ENCODE results near the gene SLC35F3.
A peak's percentile ranks its signal among the peaks of the same experiment; 100 is the strongest.

The SLC35F3 gene

DNA sequence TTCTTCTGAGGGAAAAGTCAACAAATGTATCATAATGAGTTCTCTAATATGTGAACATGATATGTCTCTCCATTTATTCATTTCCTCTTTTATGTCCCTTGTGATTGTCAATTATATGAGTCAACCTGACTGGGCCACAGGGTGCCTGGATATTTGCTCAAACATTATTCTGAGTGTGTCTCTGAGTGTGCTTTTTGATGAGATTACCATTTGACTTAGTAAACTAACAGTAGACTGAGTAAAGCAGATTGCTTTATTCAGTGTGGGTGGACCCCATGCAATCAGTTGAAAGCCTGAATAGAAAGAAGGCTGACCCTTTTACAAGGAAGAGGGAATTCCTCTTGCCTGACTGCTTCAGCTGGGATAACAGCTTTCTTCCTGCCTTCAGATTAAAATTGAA is 142.6 kb downstream of the SLC35F3 start:
- no peak for DNase-seq

DNA sequence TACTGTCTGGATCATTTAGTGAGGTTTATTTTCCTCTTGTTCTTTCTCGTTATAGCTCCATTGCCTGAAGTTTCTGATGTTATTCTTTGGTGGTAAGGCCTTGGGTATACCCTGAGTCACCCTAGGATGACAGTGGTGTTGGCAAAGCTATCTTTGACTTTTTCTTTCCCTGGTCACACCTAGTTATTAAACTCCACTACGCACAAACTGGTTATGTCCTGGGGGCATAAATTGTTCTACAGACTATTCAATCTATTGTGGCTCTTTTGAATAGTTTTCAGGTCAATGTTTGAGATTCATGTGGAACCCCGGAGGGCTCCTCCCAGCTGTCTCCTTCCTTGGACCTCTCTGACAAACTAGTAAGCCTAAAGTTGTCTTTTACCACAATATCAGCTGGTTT is 157.7 kb downstream of the SLC35F3 start:
- DNase-seq: no peak

DNA sequence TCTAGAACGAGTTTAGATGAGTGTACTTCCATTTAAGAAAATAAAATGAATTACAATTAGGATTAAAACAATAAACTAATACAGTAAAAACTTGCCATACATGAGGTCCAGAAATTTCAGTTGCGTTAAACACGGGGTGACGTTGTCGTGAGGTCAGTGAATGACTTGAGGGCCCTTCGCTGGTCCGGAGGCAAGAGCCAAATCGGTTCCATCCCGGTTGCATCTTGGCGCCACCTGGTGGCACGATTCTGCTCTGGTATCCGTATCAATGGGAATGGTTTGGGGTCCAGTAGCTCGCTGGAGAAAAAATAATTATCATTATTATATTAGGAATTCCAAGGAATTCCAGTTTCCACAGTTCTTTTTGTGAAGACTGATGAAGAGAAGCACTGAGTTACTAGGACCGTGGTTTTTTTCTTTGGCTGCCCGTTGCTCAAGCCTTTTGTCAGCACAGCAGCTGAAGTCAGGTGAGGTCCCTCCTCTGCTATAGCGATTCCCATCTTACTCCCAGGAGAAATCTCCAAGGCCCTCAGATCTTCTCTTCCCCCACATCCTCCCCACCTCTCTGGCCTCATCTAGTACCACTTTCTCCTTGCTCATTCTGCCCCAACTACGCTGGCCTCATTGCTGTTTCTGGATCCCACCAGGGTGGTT is 161.4 kb downstream of the SLC35F3 start:
- DNase-seq: peak; percentile 66

DNA sequence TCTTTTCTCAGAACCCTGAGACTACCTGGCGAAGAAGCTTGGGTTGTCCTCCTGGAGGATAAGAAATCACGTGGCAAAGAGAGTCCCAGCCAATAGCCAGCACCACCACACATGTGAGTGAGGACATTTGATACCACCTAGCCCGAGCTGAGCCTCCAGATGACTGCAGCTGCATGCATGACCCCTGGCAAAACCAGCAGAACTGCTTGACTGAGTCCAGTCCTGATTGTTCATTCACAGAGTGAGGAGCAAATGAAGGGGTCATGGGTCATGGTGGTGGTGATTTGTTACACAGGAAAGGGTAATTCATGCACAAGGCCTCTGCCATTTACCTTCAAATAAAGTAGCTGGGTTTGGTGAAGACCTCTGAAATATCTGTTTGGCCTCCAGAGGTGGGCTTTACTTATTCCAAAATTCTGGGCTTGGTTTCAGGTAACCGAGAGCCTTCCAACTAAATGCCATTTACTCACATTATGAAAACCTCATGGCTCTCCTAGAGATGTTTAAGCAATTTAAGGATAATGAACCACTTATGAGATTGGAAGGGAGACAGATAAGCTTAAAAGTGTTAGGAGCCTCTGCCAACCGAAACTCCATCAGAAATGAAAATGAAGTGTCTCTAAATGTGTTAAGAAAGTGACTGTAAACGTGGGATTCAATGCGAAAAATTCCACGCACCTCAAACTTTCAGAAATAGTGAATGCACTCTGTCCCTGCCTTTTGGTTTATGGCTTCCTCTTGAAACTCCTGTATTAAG is 163.3 kb downstream of the SLC35F3 start:
- no peak for DNase-seq

DNA sequence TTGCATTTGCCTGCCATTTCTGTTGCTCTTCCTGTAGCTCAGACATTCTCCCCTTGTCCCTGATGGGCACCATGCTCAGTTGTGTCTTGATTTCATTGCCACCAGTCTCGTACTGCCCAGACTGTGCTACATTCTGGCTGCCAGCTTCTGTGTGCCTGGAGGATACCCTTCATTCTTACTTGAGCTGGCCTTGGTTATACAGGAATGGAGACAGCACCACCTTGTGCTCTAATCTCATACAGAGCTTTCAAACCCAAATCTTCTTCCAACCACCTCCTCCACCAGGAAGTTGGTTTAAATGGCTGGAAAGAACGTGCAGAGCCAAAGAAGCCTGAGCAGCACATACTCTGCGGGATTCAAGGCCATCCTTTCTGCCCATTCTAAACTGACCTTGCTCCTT is 165.3 kb downstream of the SLC35F3 start:
- DNase-seq: no peak

DNA sequence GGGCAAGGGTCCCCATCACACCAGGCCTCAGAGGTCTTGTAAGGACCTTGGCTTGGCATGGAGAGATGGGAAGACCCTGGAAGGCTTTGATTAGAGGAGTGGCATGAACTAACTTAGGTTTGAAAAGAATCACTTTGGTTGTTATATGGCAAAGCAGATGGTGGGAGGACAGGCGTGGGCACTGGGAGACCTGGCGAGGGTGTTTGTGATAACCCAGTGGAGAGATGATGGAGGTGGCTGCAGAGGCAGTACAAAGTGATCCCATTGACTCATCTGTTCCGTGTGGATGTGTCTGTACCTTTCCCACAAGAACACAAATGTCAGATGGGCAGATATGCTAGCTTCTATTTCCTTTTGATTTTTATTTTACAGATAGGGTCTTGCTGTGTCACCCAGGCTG is 168.3 kb downstream of the SLC35F3 start:
- DNase-seq: no peak

DNA sequence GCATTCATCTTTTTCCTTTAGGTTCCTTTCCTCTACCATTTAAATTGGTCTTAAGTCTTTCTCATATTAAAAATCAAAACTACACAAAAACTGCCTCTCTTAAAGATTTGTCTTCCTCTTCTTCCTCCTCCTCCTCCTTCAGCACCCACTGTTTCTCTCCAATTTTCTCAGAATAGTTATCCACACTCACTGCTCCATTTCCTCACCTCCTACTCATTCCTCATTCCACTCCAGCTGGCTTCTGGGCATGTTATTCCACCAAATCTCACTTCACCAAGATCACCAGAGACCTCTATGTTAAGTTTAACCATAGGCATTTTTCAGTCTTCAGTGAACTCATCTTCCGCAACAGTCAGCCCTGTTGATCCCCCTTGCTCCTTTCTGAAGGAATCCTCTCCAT is 173.7 kb downstream of the SLC35F3 start:
- DNase-seq: no peak

DNA sequence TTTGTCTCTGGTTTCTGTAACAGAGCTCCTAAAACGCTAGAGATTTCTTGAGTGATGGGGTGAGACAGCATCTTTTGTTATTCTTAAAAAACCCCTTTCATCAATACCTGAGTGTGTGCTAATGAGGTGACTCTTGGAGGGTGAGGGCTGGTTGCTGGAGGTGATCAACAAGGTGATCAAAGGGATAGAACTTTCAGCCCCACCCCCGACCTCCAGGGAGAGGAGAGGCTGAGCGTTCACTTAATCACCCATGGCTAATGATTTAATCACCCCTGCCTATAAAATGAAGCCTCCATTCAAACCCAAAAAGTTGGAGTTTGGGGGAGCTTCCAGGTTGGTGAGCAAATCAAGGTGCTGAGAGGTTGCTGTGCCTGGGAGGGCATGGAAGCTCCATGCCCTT is 175.4 kb downstream of the SLC35F3 start:
- no peak for DNase-seq

DNA sequence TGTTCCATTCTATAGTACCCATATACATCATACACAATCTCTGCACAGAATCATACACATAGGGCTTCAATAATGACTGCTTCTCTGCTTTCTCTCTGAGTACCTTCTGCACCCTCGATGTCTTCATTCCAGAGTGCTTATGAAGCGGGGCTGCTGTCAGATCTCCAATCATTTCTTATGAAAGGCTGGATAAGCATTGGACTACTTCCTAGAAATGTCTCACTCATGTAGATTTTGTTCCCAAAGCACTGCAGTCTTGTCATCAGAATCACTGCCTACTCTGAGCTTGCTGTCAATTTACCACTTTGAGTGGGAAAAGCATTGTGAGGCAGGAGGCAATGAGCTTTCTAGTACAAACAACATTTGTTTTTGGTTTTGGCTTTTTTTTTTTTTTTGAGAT is 179.0 kb downstream of the SLC35F3 start:
- DNase-seq: no peak

DNA sequence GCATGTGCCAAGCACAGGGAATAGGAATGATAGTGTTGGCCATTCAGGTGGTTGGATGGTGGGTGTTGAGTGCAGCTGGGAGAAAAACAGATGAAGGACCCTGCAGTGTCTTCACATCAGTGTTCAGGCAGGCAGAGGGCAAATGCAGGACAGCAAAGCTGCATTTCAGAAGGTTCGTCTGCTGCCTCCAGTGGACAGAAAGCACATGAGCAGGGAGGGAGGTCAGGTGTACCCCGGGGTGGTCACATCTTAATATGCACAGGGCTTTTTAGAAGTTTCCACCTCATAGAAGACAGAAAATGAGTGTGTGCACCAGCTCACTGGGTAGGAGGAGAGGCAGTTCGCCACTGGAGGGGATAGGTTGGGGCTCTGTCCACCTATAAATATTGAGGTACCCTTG is 184.9 kb downstream of the SLC35F3 start:
- DNase-seq: no peak

DNA sequence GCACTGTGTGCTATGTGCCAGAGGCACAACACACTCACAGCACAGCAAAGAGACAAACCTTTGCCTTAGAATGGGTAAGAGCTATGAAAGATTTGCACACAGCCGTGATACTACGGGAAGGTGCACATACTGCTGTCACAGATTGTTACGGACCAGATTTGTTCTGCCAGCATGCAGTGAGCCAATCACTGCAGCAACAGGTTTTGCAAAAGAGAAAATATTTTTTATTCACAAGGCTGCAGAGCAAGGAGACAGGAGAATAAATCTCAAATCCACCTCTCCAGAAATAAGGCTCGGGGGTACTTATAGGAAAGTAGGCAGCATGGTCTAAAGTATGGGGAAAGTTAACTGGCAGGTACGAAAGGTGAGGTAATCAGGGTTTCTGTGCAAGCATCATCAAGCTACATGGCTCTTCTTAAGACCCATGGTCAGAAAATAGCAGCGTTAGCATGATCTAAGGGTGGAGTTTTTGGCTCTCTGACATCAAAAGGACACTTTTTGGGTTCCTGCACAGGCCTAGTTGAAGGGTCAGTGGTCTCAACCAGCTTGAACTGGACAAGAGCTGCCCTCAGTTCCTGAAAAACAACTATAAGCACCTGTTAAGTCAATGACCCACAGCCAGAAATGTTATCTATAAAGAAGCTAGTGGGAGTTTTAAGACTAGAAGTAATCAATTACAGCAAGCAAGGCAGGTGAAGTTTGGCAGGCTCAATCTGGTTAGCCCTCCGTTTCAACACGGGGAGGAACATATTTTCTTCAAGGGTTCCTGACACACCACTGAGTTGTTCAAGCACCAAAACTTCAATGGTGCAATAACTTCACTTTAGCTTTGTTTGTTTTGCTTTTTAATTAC is 186.0 kb downstream of the SLC35F3 start:
- DNase-seq: no peak

DNA sequence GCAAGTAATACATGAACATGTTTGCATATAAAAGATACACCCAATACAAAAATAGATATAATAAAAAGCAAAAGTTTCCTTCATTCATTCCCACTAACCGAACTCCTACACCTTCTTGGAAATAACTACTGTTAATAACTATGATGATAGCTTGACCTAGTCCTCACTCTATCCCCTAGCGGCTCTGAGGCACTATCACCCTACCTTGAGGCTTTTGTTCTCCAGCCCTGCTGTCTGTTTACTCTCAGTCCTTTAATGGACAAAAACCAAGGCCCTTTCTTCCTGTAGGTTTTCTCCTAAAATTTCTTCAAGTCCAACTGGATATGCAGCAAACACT is 186.6 kb downstream of the SLC35F3 start:
- DNase-seq: no peak

DNA sequence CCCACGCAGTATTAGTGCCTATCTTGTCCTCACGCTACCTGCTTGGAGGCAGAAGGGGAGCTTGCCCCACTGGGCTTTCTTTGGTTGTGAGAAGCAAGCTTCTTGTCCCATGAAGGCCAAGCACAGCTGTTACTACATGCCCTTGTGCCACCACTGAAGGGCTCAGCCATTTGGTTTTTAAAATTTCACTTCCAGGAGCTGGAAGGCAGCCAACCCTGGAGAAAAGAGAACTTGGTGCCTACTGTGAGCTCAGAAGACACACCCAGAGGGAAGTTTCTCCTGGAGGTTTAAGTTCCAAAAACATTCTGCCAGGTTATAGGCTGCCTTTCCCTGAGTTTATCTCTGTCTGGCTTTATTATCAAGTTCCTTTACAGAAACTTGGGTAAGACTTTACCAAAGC is 187.4 kb downstream of the SLC35F3 start:
- no peak for DNase-seq

DNA sequence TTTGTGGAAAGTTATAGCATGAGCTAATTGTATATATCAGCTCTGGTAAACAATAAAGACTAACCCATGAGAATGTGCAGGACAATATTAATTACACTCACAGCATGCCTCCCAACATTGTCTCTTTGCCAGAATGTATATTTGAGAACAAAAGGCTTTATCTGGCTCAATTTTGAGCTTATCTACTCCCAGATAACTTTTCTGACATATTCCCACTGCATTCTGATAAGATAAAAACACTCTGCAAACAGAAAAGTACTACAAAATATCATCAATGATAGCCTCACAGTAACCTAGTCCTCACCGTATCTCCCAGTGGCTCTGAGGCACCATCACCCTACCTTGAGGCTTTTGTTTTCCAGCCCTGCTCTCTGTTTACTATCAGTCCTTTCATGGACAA is 188.6 kb downstream of the SLC35F3 start:
- DNase-seq: no peak

DNA sequence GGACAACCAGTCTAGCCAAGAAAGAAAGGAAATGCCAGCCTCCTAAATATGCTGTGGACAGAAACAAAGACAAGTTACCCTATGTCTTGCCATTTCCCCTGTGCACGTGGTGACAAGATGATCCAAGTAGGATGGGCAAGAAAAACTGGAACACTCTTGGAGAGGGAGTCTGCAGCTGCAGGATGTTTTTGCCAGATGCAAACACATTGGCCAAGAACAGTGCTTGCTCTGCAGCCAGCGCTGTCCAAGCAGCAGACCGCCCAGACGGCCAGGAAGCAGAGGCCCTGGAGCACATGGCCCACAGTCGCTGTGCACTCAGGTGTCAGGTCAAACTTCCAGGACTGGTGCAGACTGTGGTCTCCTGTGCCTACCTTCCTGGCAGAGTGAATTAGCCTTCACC is 189.3 kb downstream of the SLC35F3 start:
- no peak for DNase-seq

DNA sequence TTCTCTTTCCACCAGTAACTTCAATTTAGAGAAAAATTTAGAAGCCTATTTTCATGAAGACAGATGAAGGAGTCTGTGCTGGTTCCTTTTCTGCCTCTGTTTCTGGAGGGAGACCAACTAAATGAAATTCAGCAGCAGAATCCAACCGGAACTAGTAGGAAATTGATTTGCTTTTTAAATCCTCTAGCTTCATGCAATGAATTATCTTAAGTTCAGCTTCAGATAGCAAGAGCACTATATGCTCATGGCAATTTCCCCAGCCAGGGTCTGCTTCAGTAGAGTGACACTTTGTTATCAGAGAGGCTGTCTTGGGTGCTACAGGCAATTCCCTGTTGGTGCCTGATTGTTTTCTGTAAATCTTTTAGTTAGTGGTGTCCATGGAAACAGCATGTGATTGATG is 189.7 kb downstream of the SLC35F3 start:
- no peak for DNase-seq

DNA sequence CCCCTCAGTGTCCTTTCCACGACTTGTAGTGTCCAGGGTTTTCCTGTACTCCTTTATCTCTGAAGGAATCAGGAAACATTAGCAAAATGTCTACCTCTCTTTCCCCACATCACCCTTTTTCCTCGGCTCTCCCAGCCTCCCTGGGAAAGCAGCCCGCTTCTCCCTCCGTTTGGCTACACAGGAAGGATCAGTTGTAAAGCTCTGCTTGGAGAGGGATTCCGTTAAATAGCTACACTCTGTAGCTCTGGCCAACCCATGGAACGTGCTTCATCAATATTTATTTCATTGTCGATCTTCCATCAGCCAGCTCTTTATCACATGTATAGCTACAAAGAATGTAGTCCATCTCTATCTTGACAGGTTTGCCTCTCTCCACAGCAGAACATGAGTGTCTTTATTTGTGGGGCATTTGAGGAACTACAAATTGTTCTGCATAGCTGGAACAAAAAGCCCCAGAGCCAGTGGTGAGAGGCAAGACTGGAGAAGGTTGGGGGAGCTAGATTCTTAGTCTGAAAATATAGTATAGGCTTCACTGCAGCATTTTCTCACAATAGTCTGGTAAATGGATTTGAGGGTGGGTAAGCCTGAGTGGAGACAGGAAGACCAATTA is 191.8 kb downstream of the SLC35F3 start:
- DNase-seq: no peak

DNA sequence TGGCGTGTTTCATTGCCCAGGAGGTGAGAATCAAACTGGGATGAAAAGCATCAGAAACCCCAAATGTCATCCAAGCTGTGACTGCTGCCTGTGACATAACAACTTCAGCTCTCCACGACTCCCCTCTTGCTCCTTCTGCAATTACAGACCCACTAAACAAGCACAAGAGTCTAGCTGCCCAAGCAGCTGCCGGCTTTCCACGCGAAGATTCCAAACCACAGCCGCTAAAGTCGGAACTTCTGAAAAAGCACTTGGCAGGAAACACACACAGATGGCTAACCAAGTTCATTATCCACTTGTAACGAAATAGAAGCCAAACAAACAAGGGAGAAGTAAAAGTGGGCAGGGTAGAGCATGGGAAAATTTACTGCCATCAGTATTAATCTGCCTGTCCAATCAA is 198.1 kb downstream of the SLC35F3 start:
- DNase-seq: no peak

DNA sequence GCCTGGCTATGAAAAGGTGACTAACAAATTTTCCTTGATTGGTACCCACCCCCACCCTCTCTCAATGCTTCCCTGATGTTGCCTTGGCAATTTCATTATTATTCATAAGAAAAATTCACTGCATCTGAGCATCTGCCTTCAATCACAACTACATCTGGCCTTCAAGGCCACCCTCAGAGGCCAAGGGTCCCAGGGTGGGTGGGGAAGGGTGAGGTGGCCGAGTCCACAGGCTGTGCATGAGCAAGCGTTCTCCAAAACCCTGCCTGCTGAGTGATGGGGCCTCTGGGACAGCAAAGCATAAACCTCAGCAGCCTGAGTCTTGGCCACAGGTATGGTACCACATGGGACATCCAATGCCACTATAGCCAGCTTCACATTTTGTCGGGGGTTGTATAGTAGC is 198.7 kb downstream of the SLC35F3 start:
- DNase-seq: no peak

DNA sequence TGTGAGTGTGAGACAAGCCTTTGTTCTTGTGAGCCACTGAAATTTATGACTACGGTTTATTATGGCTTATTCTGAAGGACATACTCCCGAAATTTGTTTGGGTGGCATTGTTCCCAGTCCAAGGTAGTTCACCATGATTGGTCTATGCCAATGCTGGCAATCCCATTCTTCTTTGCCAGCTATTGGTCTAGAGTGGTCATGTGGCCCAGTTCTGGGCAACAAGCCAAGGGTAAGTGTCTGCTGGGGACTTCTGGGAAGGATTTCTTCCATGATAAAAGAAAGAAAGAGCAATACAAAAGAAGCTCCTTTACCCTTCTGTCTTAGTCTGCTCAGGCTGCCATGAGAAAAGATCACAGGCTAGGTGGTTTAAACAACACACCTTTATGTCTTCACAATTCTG is 201.6 kb downstream of the SLC35F3 start:
- DNase-seq: no peak

DNA sequence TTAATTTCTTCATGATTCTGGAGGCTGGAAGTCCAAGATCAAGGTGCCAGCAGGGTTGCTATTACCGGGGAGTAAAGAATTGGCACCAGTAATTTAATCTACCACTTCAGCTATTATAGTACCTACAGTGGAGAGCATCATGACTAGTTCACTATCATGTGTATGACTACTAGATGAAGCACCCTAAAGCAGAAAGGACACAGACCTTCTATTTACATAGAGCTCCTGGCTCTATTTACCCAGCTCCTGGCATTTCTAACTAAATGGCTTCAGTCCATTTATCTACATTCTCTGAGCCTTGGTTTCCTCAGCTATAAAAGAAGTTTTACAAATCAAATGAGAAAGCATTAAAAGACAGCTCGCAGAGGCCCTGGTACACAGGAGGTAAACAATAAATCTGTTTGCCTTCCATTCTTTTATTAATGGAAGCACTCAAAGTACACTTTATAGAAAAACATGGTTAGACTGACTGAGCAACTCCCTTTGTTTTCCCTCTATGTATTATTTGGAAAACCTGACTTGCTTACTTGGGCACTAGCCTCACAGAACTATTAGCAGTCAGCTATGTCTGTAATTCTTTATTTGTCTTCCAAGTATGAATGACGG is 203.0 kb downstream of the SLC35F3 start:
- DNase-seq: no peak

DNA sequence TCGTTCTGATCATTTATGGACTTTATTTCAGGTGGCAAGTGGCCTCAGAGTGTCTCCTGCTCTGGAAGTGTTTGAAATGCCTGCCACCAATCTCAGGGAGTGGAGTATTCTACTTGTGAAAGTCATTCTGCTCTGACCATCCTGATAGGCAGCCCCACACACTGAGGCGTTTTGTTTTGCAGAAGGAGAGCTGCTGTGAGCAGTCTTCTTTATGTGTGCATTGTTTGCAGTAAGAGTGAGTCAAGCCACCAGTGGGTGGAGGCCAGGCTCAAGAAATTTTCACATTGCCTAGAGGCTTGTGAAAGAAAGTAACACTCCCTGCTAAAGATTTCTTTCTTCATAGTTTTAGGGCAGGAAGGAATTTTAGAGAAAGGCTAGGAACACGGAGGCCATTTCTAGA is 204.4 kb downstream of the SLC35F3 start:
- no peak for DNase-seq

DNA sequence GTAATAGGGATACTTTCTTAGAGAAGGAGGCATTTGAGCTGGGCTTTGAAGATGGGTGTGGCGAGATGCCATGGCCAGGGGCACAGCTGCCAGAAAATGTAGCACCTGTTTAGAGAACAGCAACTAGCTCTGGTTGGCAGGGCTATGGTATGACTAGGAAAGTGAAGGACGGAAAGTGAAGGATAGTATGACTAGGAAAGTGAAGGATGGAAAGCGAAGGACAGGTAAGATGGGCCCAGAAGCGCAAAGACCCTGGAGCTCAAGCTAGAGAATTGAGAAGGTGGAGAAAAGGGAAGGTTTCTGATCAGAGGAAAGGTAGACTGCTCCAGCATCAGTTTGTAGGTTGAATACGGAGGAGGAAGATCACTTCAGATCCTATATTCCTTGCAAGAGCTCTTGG is 205.4 kb downstream of the SLC35F3 start:
- DNase-seq: no peak

Measured in activated T-cell treated with anti-CD3 and anti-CD28 coated beads, Interleukin-2, amount 50 U/mL, for 1 hour (primary cell).